ENCODE data around the gene IPPK. TPM values are rescaled to one million over a fixed set of nuclear protein-coding genes. Genes with fewer than 3 reads are reported as not detected.

IPPK gene
- total and polyA plus RNA-seq, 2 of the 8 experiments (the other 6 are each of a cell fraction or from before 2014, with no cell fraction given) = 10.5 to 13.6 TPM

GRCh38 chr9:92603100-92603499 lies 66.8 kb downstream of the IPPK start:
- no peaks in the 10 kb centered on the region for H4K20me1 ChIP-seq (replicated peaks in 1 of 2; ENCODE audit: control insufficient read depth in 1 of 2, insufficient read depth in 2 of 2, low read length in 2 of 2)
- no peak overlapping the region for H4K91ac ChIP-seq (replicated peaks; ENCODE audit: insufficient read length, low read length)
- no peak overlapping the region for H3K27ac ChIP-seq (ENCODE audit: low read depth, low read length)
- H2BK12ac ChIP-seq (ENCODE audit: low read depth, low read length) = no peak overlapping the region
- ChIA-PET POLR2A (ENCODE audit: partially characterized antibody) (no interaction called here), CTCF (ENCODE audit: partially characterized antibody) (no interaction called here)
- H3K14ac ChIP-seq (ENCODE audit: insufficient read length) = no peak overlapping the region
- no peak overlapping the region for H2BK5ac ChIP-seq (ENCODE audit: low read depth, low read length)
- TF ChIP-seq POU5F1 (IDR thresholded peaks at IDR 0.05; ENCODE audit: low read depth, low read length) = no peak
- TF ChIP-seq CBX5 (IDR thresholded peaks at IDR 0.05; ENCODE audit: low read depth, low read length) = no peak
- no peak for TF ChIP-seq BCL11A (IDR thresholded peaks at IDR 0.05; ENCODE audit: low read depth in 2 of 2, low read length in 2 of 2)
- TF ChIP-seq RBBP5 (IDR thresholded peaks at IDR 0.05; ENCODE audit: borderline replicate concordance, low read depth, low read length) = no peak
- TF ChIP-seq POLR2AphosphoS5 (IDR thresholded peaks at IDR 0.05; ENCODE audit: low read depth, low read length) = no peak
- no peak for TF ChIP-seq TAF1 (IDR thresholded peaks at IDR 0.05; ENCODE audit: low read depth, low read length)
- TF ChIP-seq EZH2 (IDR thresholded peaks at IDR 0.05; ENCODE audit: low read depth, low read length, severe bottlenecking) = no peak
- H3K79me2 ChIP-seq (ENCODE audit: control insufficient read depth in 1 of 2, insufficient read depth in 2 of 2, low read length in 2 of 2) = no peaks in the 10 kb centered on the region
- DNase-seq (ENCODE audit: low read depth in 1 of 2, low spot score in 2 of 2) (no peak), FAIRE-seq (no peak)
- no peak overlapping the region for H3K4me3 ChIP-seq (ENCODE audit: extremely low read depth in 1 of 4, insufficient read depth in 2 of 4, low read depth in 3 of 4, low read length in 4 of 4)
- 0 out of 7 replicates have a peak, but pooled peaks cover 0 to 2% (median 0%) of the 10 kb centered on the region in 4 experiments for H3K27me3 ChIP-seq (replicated peaks in 1 of 4; ENCODE audit: control insufficient read depth in 3 of 4, extremely low read depth in 1 of 4, insufficient read depth in 3 of 4, low read length in 3 of 4)
- peaks cover 0 to 7% of the 10 kb centered on the region in 2 experiments; a peak in 1 of 4 replicates for H3K9me3 ChIP-seq (ENCODE audit: insufficient read depth in 2 of 2, low read depth in 1 of 2, low read length in 1 of 2)
- no peaks in the 10 kb centered on the region for H3K36me3 ChIP-seq (ENCODE audit: control insufficient read depth in 2 of 4, insufficient read depth in 4 of 4, low read length in 3 of 4)
- no peak overlapping the region for H3K56ac ChIP-seq (replicated peaks; ENCODE audit: insufficient read length, low read depth, low read length)
- no peak overlapping the region for H2BK15ac ChIP-seq (ENCODE audit: low read length)
- H3K9ac ChIP-seq (replicated peaks in 1 of 4; ENCODE audit: extremely low read depth in 1 of 4, low read depth in 3 of 4, low read length in 3 of 4) = no peak overlapping the region
- no peaks in the 10 kb centered on the region for H3K4me1 ChIP-seq (replicated peaks in 1 of 4; ENCODE audit: control insufficient read depth in 3 of 4, insufficient read depth in 4 of 4, low read length in 3 of 4)
- 94% methylated on average over 5 of the region's 5 CpGs; no CpG with 5 or more reads in 1 of the 2 experiments for WGBS, 2 experiments (ENCODE audit: extremely low coverage in 1 of 2, insufficient coverage in 1 of 2, insufficient read length in 1 of 2, insufficient replicate concordance in 2 of 2, low coverage in 1 of 2, low lambda C conversion rate in 2 of 2, missing lambda C conversion rate in 1 of 2)
- no peak overlapping the region for H4K5ac ChIP-seq (ENCODE audit: insufficient read length, low read depth, low read length)
- H3K18ac ChIP-seq (ENCODE audit: extremely low read depth, low read length) = no peak overlapping the region
- no peaks in the 10 kb centered on the region for H3K23me2 ChIP-seq (ENCODE audit: low read depth, low read length)
- no peak overlapping the region for H2AK5ac ChIP-seq (ENCODE audit: low read depth, low read length)
- no peaks in the 10 kb centered on the region for H3K79me1 ChIP-seq (ENCODE audit: low read depth, low read length)
- no peak overlapping the region for H4K8ac ChIP-seq (ENCODE audit: extremely low read depth, insufficient read depth, low read length)
- H3K4ac ChIP-seq (replicated peaks; ENCODE audit: insufficient read length, low read depth, low read length) = no peak overlapping the region
- no peak overlapping the region for H2BK120ac ChIP-seq (replicated peaks; ENCODE audit: low read depth, low read length)
- H3K23ac ChIP-seq (ENCODE audit: insufficient read length) = no peak overlapping the region
- no peak overlapping the region for H2AFZ ChIP-seq (ENCODE audit: low read length)
- no peak overlapping the region for H2BK20ac ChIP-seq (ENCODE audit: low read length)
- H3K4me2 ChIP-seq (ENCODE audit: insufficient read depth in 1 of 2, low read depth in 2 of 2, low read length in 2 of 2) = no peak overlapping the region

Data from H1 (cell line).